ENCODE data around the gene LSAMP.

LSAMP gene

GRCh38 chr3:115787818-115788217 is 657.5 kb downstream of the LSAMP start:
- TF ChIP-seq CTCF (IDR thresholded peaks at IDR 0.05; ENCODE audit: insufficient read depth, low read length, poor library complexity, severe bottlenecking) (no peak), EZH2phosphoT487 (conservative IDR thresholded peaks at IDR 0.05; ENCODE audit: low read length) (no peak)
- no peaks in the 10 kb centered on the region for H3K79me2 ChIP-seq (ENCODE audit: insufficient read depth, low read length)
- H3K9ac ChIP-seq (ENCODE audit: low read length) = no peak overlapping the region
- no peak overlapping the region for H3K27ac ChIP-seq (ENCODE audit: low read depth, low read length)
- no peak overlapping the region for H3K4me3 ChIP-seq (ENCODE audit: insufficient read depth, low read length, poor library complexity, severe bottlenecking)
- H3K36me3 ChIP-seq (ENCODE audit: low read length) = no peaks in the 10 kb centered on the region
- H2AFZ ChIP-seq (ENCODE audit: low read depth, low read length, severe bottlenecking) = no peak overlapping the region
- no peaks in the 10 kb centered on the region for H3K9me3 ChIP-seq (ENCODE audit: insufficient read depth, low read length)
- H3K9me2 ChIP-seq (replicated peaks; ENCODE audit: insufficient read depth, low read length) = no peaks in the 10 kb centered on the region
- H3K27me3 ChIP-seq (ENCODE audit: low read length) = no peaks in the 10 kb centered on the region
- no peaks in the 10 kb centered on the region for H3F3A ChIP-seq (ENCODE audit: insufficient read depth)
- H3K4me2 ChIP-seq (ENCODE audit: low read depth, low read length, poor library complexity, severe bottlenecking) = no peak overlapping the region
- no peaks in the 10 kb centered on the region for H4K20me1 ChIP-seq (ENCODE audit: low read depth, low read length)

DNA sequence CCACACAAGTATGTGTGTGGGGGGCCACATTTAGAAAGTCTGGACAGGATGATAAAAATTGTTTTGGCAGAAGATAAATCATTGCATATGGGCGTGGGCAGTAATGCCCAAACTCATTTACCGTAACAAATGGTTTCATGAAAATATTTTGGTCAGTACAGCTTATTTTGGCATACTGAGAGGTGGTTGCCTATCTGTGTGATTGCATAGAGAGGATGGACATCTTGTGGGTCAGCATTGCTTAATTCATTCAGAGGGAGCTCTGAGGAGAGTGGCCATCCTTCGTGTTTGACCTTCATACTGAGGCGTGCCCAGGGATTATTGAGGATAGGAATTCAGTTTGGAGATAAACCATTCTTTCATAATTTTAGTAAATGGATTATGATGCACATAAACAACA is 659.5 kb downstream of the LSAMP start:
- Histone ChIP-seq H3F3A (ENCODE audit: insufficient read depth) (no peaks in the 10 kb centered on the region), H2AFZ (ENCODE audit: low read depth, low read length, severe bottlenecking) (no peak overlapping the region), H3K27me3 (ENCODE audit: low read length) (no peaks in the 10 kb centered on the region), H3K79me2 (ENCODE audit: insufficient read depth, low read length) (no peaks in the 10 kb centered on the region), H3K4me2 (ENCODE audit: low read depth, low read length, poor library complexity, severe bottlenecking) (no peak overlapping the region), H3K9me3 (ENCODE audit: insufficient read depth, low read length) (no peaks in the 10 kb centered on the region), H3K36me3 (ENCODE audit: low read length) (no peaks in the 10 kb centered on the region), H4K20me1 (ENCODE audit: low read depth, low read length) (no peaks in the 10 kb centered on the region), H3K9me2 (replicated peaks; ENCODE audit: insufficient read depth, low read length) (no peaks in the 10 kb centered on the region), H3K27ac (ENCODE audit: low read depth, low read length) (no peak overlapping the region), H3K9ac (ENCODE audit: low read length) (no peak overlapping the region), H3K4me3 (ENCODE audit: insufficient read depth, low read length, poor library complexity, severe bottlenecking) (no peak overlapping the region)
- TF ChIP-seq EZH2phosphoT487 (conservative IDR thresholded peaks at IDR 0.05; ENCODE audit: low read length) (no peak), CTCF (IDR thresholded peaks at IDR 0.05; ENCODE audit: insufficient read depth, low read length, poor library complexity, severe bottlenecking) (no peak)

DNA sequence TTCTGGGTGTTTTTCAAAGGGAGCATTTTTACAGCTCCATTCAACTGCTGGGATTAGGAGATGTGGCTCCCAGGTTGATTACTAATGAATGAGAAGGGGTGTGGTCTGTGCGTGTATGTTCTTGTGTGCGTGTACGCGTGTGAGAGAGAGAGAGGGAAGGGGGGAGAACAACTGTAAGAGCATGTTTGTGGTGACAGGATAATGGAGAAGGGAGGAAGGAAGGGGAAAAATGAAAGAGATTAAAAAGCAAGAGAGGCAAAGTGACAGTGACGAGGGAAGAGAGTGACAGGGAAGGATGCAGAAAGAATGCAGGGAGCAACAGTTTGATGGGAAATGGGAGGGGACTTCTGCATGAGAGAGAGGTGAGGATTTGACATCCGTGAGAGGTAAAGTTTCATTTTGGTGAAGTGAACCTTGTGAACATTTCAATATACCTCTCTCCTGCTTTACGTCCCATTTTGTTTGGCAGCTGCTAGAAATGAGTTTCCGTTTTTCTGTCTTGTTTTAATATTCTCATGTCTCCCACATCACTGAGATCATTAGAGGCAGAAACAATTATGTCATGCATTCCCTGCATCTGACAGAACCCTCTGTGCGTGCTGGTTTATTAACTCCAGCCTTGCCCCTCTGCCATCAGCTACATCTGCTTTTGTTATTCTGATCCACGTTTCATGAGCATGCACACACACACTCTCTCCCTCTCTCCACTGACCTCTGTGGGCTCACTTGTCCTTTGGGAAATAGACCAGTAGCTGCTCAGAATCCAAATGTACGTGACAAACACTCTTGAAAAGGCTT is 660.3 kb downstream of the LSAMP start:
- peak overlapping the region; percentile 80 for H2AFZ ChIP-seq (ENCODE audit: low read depth, low read length, severe bottlenecking)
- no peaks in the 10 kb centered on the region for H3K27me3 ChIP-seq (ENCODE audit: low read length)
- peak overlapping the region; percentile 35 for H3K4me3 ChIP-seq (ENCODE audit: insufficient read depth, low read length, poor library complexity, severe bottlenecking)
- peak overlapping the region; percentile 62 for H3K4me2 ChIP-seq (ENCODE audit: low read depth, low read length, poor library complexity, severe bottlenecking)
- H3K36me3 ChIP-seq (ENCODE audit: low read length) = no peaks in the 10 kb centered on the region
- TF ChIP-seq CTCF (IDR thresholded peaks at IDR 0.05; ENCODE audit: insufficient read depth, low read length, poor library complexity, severe bottlenecking) = no peak
- no peak for TF ChIP-seq EZH2phosphoT487 (conservative IDR thresholded peaks at IDR 0.05; ENCODE audit: low read length)
- H3K9ac ChIP-seq (ENCODE audit: low read length) = peak overlapping the region; percentile 63
- no peaks in the 10 kb centered on the region for H4K20me1 ChIP-seq (ENCODE audit: low read depth, low read length)
- H3K9me2 ChIP-seq (replicated peaks; ENCODE audit: insufficient read depth, low read length) = no peaks in the 10 kb centered on the region
- no peaks in the 10 kb centered on the region for H3K9me3 ChIP-seq (ENCODE audit: insufficient read depth, low read length)
- H3K27ac ChIP-seq (ENCODE audit: low read depth, low read length) = no peak overlapping the region
- no peaks in the 10 kb centered on the region for H3F3A ChIP-seq (ENCODE audit: insufficient read depth)
- H3K79me2 ChIP-seq (ENCODE audit: insufficient read depth, low read length) = no peaks in the 10 kb centered on the region
